ENCODE data around the gene BET1L.
"Not testable (repeated sequence)": the region's sequence is repeated elsewhere in the genome, so short reads cannot be mapped to it uniquely, and the experiment has no call there.

DNA sequence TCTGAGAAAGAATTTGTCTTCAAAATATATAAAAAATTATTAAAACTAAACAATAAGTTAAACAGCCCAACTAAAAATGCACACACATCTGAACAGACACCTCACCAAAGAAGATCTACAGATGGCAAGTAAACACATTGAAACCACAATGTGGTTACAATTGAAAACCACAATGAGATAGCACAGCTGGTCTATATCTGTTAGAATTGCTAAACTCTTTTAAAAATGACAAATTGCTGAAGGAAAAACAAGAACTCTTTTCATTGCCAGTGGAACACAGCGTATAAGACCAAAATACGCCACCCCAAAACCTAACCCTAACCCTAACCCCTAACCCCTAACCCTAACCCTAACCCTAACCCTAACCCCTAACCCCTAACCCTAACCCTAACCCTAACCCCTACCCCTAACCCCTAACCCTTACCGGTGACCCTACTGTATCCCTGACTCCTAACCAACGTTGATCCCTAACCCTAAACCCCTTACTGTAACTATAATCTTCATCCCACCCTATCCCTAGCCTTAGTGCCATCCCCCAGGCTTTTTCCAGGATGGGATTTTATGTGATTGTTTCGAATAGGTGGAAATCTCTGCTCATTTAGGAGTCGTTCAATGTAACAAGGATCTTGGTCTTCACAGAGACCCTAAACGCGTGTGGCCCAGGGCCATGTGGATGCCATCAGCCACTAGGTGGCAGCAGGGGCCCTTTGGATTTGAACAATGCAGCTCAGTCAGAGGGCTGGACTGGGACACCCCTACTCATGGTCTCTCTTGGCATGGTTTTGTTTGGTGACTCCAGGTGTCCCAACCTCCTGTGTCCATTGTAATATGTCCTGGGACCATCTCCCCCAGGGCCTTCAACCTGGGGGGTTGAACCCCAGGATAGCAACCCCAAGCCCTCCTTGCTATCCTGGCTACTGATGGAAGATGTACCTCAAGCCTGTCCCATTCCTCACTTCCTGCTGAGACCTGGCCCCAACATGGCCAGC is 15.4 kb downstream of the BET1L start:
- TF ChIP-seq, protein P1, sequence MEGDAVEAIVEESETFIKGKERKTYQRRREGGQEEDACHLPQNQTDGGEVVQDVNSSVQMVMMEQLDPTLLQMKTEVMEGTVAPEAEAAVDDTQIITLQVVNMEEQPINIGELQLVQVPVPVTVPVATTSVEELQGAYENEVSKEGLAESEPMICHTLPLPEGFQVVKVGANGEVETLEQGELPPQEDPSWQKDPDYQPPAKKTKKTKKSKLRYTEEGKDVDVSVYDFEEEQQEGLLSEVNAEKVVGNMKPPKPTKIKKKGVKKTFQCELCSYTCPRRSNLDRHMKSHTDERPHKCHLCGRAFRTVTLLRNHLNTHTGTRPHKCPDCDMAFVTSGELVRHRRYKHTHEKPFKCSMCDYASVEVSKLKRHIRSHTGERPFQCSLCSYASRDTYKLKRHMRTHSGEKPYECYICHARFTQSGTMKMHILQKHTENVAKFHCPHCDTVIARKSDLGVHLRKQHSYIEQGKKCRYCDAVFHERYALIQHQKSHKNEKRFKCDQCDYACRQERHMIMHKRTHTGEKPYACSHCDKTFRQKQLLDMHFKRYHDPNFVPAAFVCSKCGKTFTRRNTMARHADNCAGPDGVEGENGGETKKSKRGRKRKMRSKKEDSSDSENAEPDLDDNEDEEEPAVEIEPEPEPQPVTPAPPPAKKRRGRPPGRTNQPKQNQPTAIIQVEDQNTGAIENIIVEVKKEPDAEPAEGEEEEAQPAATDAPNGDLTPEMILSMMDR (IDR thresholded peaks at IDR 0.05; ENCODE audit: low read length) = not testable (repeated sequence)
- TF ChIP-seq EZH2 (IDR thresholded peaks at IDR 0.05; ENCODE audit: borderline replicate concordance, low read length) = not testable (repeated sequence)

Measured in OCI-LY1 (cell line).